Ishikawa (cell line): ENCODE results near the gene CNTNAP5.

ENCODE experiments used
- CEBPB ChIP-seq: IDR thresholded peaks from 2 replicates; pipeline ENCODE4 v1.6.1; 2012
- CREB1 ChIP-seq: IDR thresholded peaks from 2 replicates; pipeline ENCODE4 v1.6.1; 2012; ENCODE audit warnings: low read depth
- EGR1 ChIP-seq: IDR thresholded peaks from 2 replicates; pipeline ENCODE4 v1.6.1; 2012
- EP300 ChIP-seq: IDR thresholded peaks from 2 replicates; pipeline ENCODE4 v1.6.1; 2012; ENCODE audit warnings: borderline replicate concordance
- FOXM1 ChIP-seq: IDR thresholded peaks from 2 replicates; pipeline ENCODE4 v1.6.1; 2012; ENCODE audit warnings: low read depth, borderline replicate concordance
- NFIC ChIP-seq: IDR thresholded peaks from 2 replicates; pipeline ENCODE4 v1.6.1; 2012
- RAD21 ChIP-seq: IDR thresholded peaks from 2 replicates; pipeline ENCODE4 v1.6.1; 2012; ENCODE audit warnings: low read depth
- TAF1 ChIP-seq: IDR thresholded peaks from 2 replicates; pipeline ENCODE4 v1.6.1; 2012; ENCODE audit warnings: low read depth, mild to moderate bottlenecking
- TCF12 ChIP-seq: IDR thresholded peaks from 2 replicates; pipeline ENCODE4 v1.6.1; 2012; ENCODE audit warnings: low read depth
- TEAD4 ChIP-seq: IDR thresholded peaks from 2 replicates; pipeline ENCODE4 v1.6.1; 2012
- YY1 ChIP-seq: IDR thresholded peaks from 2 replicates; pipeline ENCODE4 v1.6.1; 2012; ENCODE audit warnings: low read depth
- ZBTB7A ChIP-seq: IDR thresholded peaks from 2 replicates; pipeline ENCODE4 v1.6.1; 2012; ENCODE audit warnings: low read depth
- TF ChIP-seq, protein P1 (sequence below): IDR thresholded peaks from 2 replicates; pipeline ENCODE4 v1.6.1; 2012; ENCODE audit warnings: low read depth, mild to moderate bottlenecking
- TF ChIP-seq, protein P2 (sequence below): IDR thresholded peaks from 2 replicates; pipeline ENCODE4 v1.6.1; 2012
- TF ChIP-seq, protein P3 (sequence below): IDR thresholded peaks from 2 replicates; pipeline ENCODE4 v1.6.1; 2012

CNTNAP5 gene

DNA sequence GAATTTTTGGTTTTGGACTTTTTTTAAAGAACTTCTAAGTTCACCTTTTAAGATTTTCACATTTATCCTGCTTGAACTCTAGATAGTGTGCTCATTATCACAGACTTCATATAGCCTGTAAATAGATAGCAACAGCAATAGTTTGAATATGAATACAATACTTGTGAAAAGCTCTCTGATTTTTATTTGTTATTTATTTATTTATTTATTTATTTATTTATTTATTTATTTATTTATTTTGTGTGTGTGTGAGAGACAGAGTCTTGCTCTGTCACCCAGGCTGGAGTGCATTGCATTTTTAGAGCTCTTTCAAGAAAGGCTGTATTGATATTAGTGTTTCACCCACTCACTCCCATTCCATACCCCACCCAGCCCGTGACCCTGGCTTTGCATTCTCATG, 153.6 kb downstream of the CNTNAP5 start:
- no peak for TF ChIP-seq EGR1
- TF ChIP-seq TAF1 = no peak
- no peak for TF ChIP-seq TCF12
- no peak for TF ChIP-seq FOXM1
- TF ChIP-seq YY1 = no peak
- no peak for TF ChIP-seq RAD21
- TF ChIP-seq, protein P1, sequence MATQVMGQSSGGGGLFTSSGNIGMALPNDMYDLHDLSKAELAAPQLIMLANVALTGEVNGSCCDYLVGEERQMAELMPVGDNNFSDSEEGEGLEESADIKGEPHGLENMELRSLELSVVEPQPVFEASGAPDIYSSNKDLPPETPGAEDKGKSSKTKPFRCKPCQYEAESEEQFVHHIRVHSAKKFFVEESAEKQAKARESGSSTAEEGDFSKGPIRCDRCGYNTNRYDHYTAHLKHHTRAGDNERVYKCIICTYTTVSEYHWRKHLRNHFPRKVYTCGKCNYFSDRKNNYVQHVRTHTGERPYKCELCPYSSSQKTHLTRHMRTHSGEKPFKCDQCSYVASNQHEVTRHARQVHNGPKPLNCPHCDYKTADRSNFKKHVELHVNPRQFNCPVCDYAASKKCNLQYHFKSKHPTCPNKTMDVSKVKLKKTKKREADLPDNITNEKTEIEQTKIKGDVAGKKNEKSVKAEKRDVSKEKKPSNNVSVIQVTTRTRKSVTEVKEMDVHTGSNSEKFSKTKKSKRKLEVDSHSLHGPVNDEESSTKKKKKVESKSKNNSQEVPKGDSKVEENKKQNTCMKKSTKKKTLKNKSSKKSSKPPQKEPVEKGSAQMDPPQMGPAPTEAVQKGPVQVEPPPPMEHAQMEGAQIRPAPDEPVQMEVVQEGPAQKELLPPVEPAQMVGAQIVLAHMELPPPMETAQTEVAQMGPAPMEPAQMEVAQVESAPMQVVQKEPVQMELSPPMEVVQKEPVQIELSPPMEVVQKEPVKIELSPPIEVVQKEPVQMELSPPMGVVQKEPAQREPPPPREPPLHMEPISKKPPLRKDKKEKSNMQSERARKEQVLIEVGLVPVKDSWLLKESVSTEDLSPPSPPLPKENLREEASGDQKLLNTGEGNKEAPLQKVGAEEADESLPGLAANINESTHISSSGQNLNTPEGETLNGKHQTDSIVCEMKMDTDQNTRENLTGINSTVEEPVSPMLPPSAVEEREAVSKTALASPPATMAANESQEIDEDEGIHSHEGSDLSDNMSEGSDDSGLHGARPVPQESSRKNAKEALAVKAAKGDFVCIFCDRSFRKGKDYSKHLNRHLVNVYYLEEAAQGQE = no peak
- TF ChIP-seq NFIC = no peak
- TF ChIP-seq EP300 = no peak
- no peak for TF ChIP-seq ZBTB7A
- no peak for TF ChIP-seq CREB1

DNA sequence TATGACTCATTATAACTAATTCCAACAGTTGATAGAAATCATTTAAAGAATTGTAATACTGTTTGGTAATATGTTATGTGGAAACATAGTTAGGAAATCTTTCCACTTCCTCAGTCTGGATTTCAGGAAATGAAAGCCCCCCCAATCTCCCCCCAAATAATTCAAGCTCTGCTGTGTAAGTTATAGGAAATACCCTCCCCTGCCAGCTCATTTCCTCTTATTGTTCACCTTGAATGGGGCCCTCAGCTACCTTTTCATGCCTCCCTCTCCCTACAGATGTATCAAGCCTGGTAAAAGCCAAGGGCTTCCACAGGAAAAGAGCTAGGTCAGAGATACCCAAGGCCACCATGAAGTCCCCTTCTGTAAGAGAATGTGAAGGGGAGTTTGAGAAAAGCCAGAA, 155.5 kb downstream of the CNTNAP5 start:
- no peak for TF ChIP-seq RAD21

DNA sequence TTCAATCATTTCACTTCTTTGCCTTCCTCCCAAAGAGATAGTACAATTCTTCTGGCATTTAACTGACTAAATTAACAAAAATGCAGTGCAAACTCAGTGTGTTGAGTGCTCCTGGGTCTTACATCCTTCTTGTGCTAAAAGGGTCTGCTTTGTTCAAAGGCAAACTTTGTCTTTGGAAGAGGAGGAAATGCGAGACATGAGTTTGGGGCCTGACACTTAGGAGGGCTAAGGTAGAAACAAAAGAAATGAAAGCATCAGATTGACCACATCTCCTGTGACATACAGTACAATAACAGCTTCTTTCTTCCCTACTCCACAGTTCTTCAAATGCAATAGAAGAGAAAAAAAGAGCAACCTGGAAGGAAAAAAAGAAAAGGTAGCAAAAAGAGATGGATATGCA, 161.7 kb downstream of the CNTNAP5 start:
- TF ChIP-seq, protein P1 = no peak
- no peak for TF ChIP-seq TEAD4
- TF ChIP-seq TAF1 = no peak
- no peak for TF ChIP-seq CEBPB
- TF ChIP-seq ZBTB7A = no peak
- TF ChIP-seq NFIC = no peak
- no peak for TF ChIP-seq EGR1
- TF ChIP-seq RAD21 = no peak
- TF ChIP-seq CREB1 = no peak
- TF ChIP-seq, protein P2, sequence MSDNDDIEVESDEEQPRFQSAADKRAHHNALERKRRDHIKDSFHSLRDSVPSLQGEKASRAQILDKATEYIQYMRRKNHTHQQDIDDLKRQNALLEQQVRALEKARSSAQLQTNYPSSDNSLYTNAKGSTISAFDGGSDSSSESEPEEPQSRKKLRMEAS = no peak
- TF ChIP-seq FOXM1 = no peak
- TF ChIP-seq YY1 = no peak
- TF ChIP-seq TCF12 = no peak

DNA sequence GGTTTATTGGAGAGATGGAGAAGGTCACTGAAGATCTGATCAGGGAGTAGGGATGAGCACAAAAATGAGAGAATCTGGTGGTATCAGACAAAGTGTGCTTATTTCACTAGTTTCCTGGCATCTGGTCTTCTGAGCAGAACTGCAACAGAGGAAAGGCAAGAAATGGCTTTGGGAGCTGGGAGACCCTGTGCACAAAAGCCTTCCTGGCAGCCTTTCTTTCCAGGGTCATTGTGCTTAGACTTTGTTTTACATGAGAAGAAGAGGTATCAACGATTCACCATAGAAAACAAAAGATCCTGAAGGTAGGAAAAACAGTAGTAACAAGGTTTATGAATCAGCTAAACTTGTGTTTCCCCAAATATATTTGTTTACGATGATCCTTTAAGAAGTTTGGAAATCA, 162.9 kb downstream of the CNTNAP5 start:
- TF ChIP-seq TCF12 (no peak), TEAD4 (no peak), EGR1 (no peak), TAF1 (no peak), YY1 (no peak), FOXM1 (no peak), CREB1 (no peak), EP300 (no peak), RAD21 (no peak), CEBPB (no peak), ZBTB7A (no peak), NFIC (no peak)
- TF ChIP-seq, protein P3, sequence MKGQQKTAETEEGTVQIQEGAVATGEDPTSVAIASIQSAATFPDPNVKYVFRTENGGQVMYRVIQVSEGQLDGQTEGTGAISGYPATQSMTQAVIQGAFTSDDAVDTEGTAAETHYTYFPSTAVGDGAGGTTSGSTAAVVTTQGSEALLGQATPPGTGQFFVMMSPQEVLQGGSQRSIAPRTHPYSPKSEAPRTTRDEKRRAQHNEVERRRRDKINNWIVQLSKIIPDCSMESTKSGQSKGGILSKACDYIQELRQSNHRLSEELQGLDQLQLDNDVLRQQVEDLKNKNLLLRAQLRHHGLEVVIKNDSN = no peak
- TF ChIP-seq, protein P1 = no peak
- TF ChIP-seq, protein P2 = no peak

DNA sequence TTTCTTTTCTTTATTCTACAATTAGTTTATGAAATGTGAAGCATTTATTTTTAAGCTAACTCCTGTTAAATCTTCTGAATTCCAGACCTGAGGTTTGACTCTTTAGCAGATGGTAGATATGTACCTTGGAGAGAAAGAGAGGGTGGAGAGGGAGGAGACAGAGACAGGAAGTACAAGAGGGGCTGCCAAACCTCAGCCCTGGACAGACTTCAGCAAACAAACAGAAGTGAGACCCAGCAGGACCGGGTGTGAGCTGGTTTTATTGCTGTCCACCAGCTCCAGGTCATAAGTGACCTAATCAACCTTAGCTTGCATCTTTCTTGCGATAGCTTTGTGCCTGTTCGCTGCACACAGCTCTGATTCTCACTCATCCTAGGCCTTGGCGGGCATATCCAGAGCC, 168.6 kb downstream of the CNTNAP5 start:
- TF ChIP-seq NFIC = no peak
- TF ChIP-seq RAD21 = no peak

DNA sequence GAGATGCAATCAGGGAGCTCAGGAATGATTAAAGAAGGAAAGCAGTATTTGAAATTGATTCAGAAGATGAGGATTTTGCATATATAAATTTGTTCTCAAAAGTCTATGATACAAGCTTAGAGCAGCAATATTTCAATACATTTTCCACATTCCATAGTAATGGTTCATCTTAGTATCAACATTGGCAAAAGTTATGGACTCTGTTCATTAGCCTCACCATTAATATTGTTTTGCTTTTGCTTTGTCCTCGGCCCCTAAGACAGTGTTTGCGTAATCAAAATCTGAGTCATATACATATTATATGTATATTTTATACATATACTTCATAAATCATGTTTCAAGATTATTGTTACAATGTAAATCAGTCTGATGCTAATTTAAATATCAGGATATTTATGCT, 176.6 kb downstream of the CNTNAP5 start:
- no peak for TF ChIP-seq TAF1
- no peak for TF ChIP-seq EP300
- TF ChIP-seq, protein P2 = no peak
- TF ChIP-seq RAD21 = no peak
- no peak for TF ChIP-seq CREB1
- TF ChIP-seq, protein P1 = no peak
- no peak for TF ChIP-seq TCF12
- TF ChIP-seq EGR1 = no peak
- TF ChIP-seq TEAD4 = no peak
- TF ChIP-seq ZBTB7A = no peak
- no peak for TF ChIP-seq YY1
- TF ChIP-seq, protein P3 = no peak
- TF ChIP-seq CEBPB = no peak
